Caco-2 (cell line): ENCODE measurements around the gene PDK1. TPM values are rescaled to one million over a fixed set of nuclear protein-coding genes. Genes with fewer than 3 reads are reported as not detected.

Source experiments
- BruUV-seq: library from RNA; stranded (reverse); fragments of 400-500 nt; replicated peaks from 2 replicates; lab custom pipeline; 2021; lab: Mats Ljungman, UMichigan
- CTCF ChIA-PET: fragments of 300-600 bp; sonication (Branson Sonifier 250); formaldehyde crosslinking; loops from one replicate; lab custom pipeline; 2022; ENCODE audit warnings: antibody characterized with exemption; lab: Charles Lee
- POLR2A ChIA-PET: fragments of 300-600 bp; sonication (Branson Sonifier 250); formaldehyde crosslinking; loops from one replicate; lab custom pipeline; 2022; ENCODE audit warnings: antibody characterized with exemption; lab: Charles Lee
- DNase-seq, 2 experiments: peaks; one replicate each; pipeline versions ENCODE4 v3.0.0 to v3.0.0-alpha.2; 2020 to 2022
- H3K27me3 ChIP-seq: replicated peaks from 2 replicates; pipeline ENCODE4 v1.6.0; 2011; ENCODE audit warnings: low read length; ENCODE audit not compliant: control insufficient read depth, insufficient read depth
- H3K36me3 ChIP-seq: 2 replicates; pipeline ENCODE4 v1.5.1; 2011; ENCODE audit warnings: low read length; ENCODE audit not compliant: control insufficient read depth, insufficient read depth
- H3K4me1 ChIP-seq: fragments of 250-450 bp; sonication (Bioruptor Pico); 2 replicates; pipeline ENCODE4 v1.5.1; 2020; ENCODE audit warnings: mild to moderate bottlenecking
- H3K4me3 ChIP-seq: 2 replicates; pipeline ENCODE4 v1.5.1; 2011; ENCODE audit warnings: low read depth, mild to moderate bottlenecking, control low read depth, low read length
- H3K9me3 ChIP-seq: fragments of 250-450 bp; sonication (Bioruptor Pico); 2 replicates; pipeline ENCODE4 v1.5.1; 2020; ENCODE audit warnings: mild to moderate bottlenecking, moderate library complexity
- H3K27ac Mint-ChIP-seq: one replicate; pipeline ENCODE4 v1.8.0; 2022; ENCODE audit warnings: mixed read lengths; ENCODE audit not compliant: unreplicated experiment
- H3K27me3 Mint-ChIP-seq: one replicate; pipeline ENCODE4 v1.8.0; 2022; ENCODE audit warnings: mixed read lengths; ENCODE audit not compliant: insufficient read depth, unreplicated experiment
- H3K36me3 Mint-ChIP-seq: one replicate; pipeline ENCODE4 v1.8.0; 2022; ENCODE audit warnings: mild to moderate bottlenecking, mixed read lengths; ENCODE audit not compliant: insufficient read depth, unreplicated experiment
- H3K4me1 Mint-ChIP-seq: one replicate; pipeline ENCODE4 v1.8.0; 2022; ENCODE audit warnings: low read depth, mixed read lengths; ENCODE audit not compliant: unreplicated experiment
- H3K4me3 Mint-ChIP-seq: one replicate; pipeline ENCODE4 v1.8.0; 2022; ENCODE audit warnings: mild to moderate bottlenecking, moderate library complexity, mixed read lengths; ENCODE audit not compliant: unreplicated experiment
- H3K9me3 Mint-ChIP-seq: one replicate; pipeline ENCODE4 v1.8.0; 2022; ENCODE audit warnings: mixed read lengths; ENCODE audit not compliant: unreplicated experiment
- CTCF ChIP-seq, 2 experiments: fragments of 200-600 bp in 1 of 2; IDR thresholded peaks; 1 replicate in 1 of 2; 2 replicates in 1 of 2; pipeline versions ENCODE4 v1.5.1 to v1.8.0; 2011 to 2022; ENCODE audit warnings: antibody characterized with exemption in 1 of 2, control low read depth in 1 of 2, inconsistent platforms in 1 of 2, low read depth in 1 of 2, low read length in 1 of 2, mild to moderate bottlenecking in 1 of 2, moderate library complexity in 1 of 2; ENCODE audit not compliant: insufficient read depth in 1 of 2, severe bottlenecking in 1 of 2, unreplicated experiment in 1 of 2
- intact Hi-C: fragments of 100-400 bp; cut with micrococcal nuclease; formaldehyde crosslinking; loops from one replicate; pipeline ENCODE4 v1.10.0; 2022; ENCODE audit not compliant: unreplicated experiment
- total RNA-seq: library from RNA; stranded (reverse); gene quantifications from 2 replicates; pipeline ENCODE4 v1.2.3, GENCODE V29; 2022

Gene PDK1
- total RNA-seq, 1 experiment from 2014 or later: 11.0 TPM

GRCh38 chr2:172617115-172617514 is 61.2 kb downstream of the PDK1 start:
- peaks cover 4% of the 10 kb centered on the region for H3K4me1 Mint-ChIP-seq
- intact Hi-C loops: no loop called here
- Histone ChIP-seq H3K4me3 (no peak overlapping the region), H3K36me3 (no peaks in the 10 kb centered on the region), H3K4me1 (no peaks in the 10 kb centered on the region), H3K9me3 (no peaks in the 10 kb centered on the region), H3K27me3 (no peaks in the 10 kb centered on the region)
- no peak overlapping the region for H3K27ac Mint-ChIP-seq
- H3K36me3 Mint-ChIP-seq: no peaks in the 10 kb centered on the region
- no peaks in the 10 kb centered on the region for H3K9me3 Mint-ChIP-seq
- DNase-seq: no peak
- ChIA-PET CTCF (no interaction called here), POLR2A (no interaction called here)
- no peak for TF ChIP-seq CTCF (IDR thresholded peaks at IDR 0.05; ENCODE audit: insufficient read depth in 1 of 2, low read depth in 1 of 2, low read length in 1 of 2, severe bottlenecking in 1 of 2, unreplicated experiment in 1 of 2)
- H3K27me3 Mint-ChIP-seq: no peaks in the 10 kb centered on the region
- no peak overlapping the region for H3K4me3 Mint-ChIP-seq
- no TSS peak for BruUV-seq

- Histone ChIP-seq H3K4me1 (no peaks in the 10 kb centered on the region), H3K9me3 (peaks cover 6% of the 10 kb centered on the region), H3K27me3 (no peaks in the 10 kb centered on the region), H3K4me3 (no peak overlapping the region), H3K36me3 (no peaks in the 10 kb centered on the region)
- no peaks in the 10 kb centered on the region for H3K27me3 Mint-ChIP-seq
- H3K4me1 Mint-ChIP-seq: no peaks in the 10 kb centered on the region
- no peak overlapping the region for H3K27ac Mint-ChIP-seq
- no peak overlapping the region for H3K4me3 Mint-ChIP-seq
- H3K36me3 Mint-ChIP-seq: no peaks in the 10 kb centered on the region
- no peak for DNase-seq
- POLR2A ChIA-PET: no interaction called here
- peaks cover 20% of the 10 kb centered on the region for H3K9me3 Mint-ChIP-seq
- intact Hi-C loops: no loop called here
- CTCF ChIA-PET: no interaction called here
- TF ChIP-seq CTCF (IDR thresholded peaks at IDR 0.05; ENCODE audit: insufficient read depth in 1 of 2, low read depth in 1 of 2, low read length in 1 of 2, severe bottlenecking in 1 of 2, unreplicated experiment in 1 of 2): no peak
- BruUV-seq: no TSS peak
These were observed 67.5 kb downstream of the PDK1 start for GRCh38 chr2:172623249-172623965.

GRCh38 chr2:172624996-172625395 is 69.1 kb downstream of the PDK1 start:
- no peak for TF ChIP-seq CTCF (IDR thresholded peaks at IDR 0.05; ENCODE audit: insufficient read depth in 1 of 2, low read depth in 1 of 2, low read length in 1 of 2, severe bottlenecking in 1 of 2, unreplicated experiment in 1 of 2)
- Mint-ChIP-seq H3K27me3 (no peaks in the 10 kb centered on the region), H3K9me3 (peaks cover 20% of the 10 kb centered on the region), H3K4me3 (no peak overlapping the region), H3K36me3 (no peaks in the 10 kb centered on the region), H3K27ac (no peak overlapping the region), H3K4me1 (no peaks in the 10 kb centered on the region)
- Histone ChIP-seq H3K9me3 (peaks cover 6% of the 10 kb centered on the region), H3K36me3 (no peaks in the 10 kb centered on the region), H3K4me1 (no peaks in the 10 kb centered on the region), H3K27me3 (no peaks in the 10 kb centered on the region), H3K4me3 (no peak overlapping the region)
- BruUV-seq: no TSS peak
- intact Hi-C loops: no loop called here
- POLR2A ChIA-PET: no interaction called here
- no peak for DNase-seq
- CTCF ChIA-PET: no interaction called here
